ENCODE measurements around the gene UBXN6.

UBXN6 gene

DNA sequence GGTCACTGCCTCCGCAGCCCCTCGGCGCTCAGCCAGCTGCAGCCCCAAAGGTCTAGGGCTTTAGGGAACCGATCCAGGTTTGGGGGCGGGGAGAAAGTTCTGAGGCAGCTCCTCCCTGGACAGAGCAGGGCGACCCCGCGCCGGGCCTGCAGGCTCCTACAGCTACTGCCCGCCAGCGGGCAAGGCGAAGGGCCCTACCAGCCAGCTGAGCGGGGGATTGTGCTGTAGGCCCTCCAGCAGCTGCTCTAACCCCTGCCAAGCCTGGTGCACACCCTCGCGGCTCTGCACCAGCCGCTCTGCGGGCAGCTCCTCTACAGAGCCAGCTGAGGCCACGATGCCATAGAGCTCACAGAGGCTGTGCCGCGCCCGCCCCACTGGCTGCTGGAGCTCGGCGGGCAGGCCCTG is 46.7 kb upstream of the UBXN6 start:
- Histone ChIP-seq H3K9me3 (no peaks in the 10 kb centered on the region), H3K4me3 (ENCODE audit: low read depth, low read length) (no peak overlapping the region), H3K27me3 (no peaks in the 10 kb centered on the region), H3K4me1 (no peaks in the 10 kb centered on the region), H3K36me3 (peaks cover 23% of the 10 kb centered on the region)
- DNase-seq = no peak
- TF ChIP-seq, protein P1, sequence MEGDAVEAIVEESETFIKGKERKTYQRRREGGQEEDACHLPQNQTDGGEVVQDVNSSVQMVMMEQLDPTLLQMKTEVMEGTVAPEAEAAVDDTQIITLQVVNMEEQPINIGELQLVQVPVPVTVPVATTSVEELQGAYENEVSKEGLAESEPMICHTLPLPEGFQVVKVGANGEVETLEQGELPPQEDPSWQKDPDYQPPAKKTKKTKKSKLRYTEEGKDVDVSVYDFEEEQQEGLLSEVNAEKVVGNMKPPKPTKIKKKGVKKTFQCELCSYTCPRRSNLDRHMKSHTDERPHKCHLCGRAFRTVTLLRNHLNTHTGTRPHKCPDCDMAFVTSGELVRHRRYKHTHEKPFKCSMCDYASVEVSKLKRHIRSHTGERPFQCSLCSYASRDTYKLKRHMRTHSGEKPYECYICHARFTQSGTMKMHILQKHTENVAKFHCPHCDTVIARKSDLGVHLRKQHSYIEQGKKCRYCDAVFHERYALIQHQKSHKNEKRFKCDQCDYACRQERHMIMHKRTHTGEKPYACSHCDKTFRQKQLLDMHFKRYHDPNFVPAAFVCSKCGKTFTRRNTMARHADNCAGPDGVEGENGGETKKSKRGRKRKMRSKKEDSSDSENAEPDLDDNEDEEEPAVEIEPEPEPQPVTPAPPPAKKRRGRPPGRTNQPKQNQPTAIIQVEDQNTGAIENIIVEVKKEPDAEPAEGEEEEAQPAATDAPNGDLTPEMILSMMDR (IDR thresholded peaks at IDR 0.05; ENCODE audit: low read depth, low read length) = no peak

GRCh38 chr19:4503825-4504170 is 46.2 kb upstream of the UBXN6 start:
- H3K4me3 ChIP-seq (ENCODE audit: low read depth, low read length) = no peak overlapping the region
- H3K36me3 ChIP-seq = peaks cover 24% of the 10 kb centered on the region
- no peaks in the 10 kb centered on the region for H3K4me1 ChIP-seq
- DNase-seq = no peak
- TF ChIP-seq, protein P1 (IDR thresholded peaks at IDR 0.05; ENCODE audit: low read depth, low read length) = no peak
- H3K9me3 ChIP-seq = no peaks in the 10 kb centered on the region
- no peaks in the 10 kb centered on the region for H3K27me3 ChIP-seq

- Histone ChIP-seq H3K4me1 (no peaks in the 10 kb centered on the region), H3K4me3 (ENCODE audit: low read depth, low read length) (no peak overlapping the region), H3K27me3 (no peaks in the 10 kb centered on the region), H3K9me3 (no peaks in the 10 kb centered on the region), H3K36me3 (peaks cover 30% of the 10 kb centered on the region)
- TF ChIP-seq, protein P1 (IDR thresholded peaks at IDR 0.05; ENCODE audit: low read depth, low read length) = no peak
- peak; percentile 77 for DNase-seq
Measured at GRCh38 chr19:4503132-4503824, 45.7 kb upstream of the UBXN6 start.

DNA sequence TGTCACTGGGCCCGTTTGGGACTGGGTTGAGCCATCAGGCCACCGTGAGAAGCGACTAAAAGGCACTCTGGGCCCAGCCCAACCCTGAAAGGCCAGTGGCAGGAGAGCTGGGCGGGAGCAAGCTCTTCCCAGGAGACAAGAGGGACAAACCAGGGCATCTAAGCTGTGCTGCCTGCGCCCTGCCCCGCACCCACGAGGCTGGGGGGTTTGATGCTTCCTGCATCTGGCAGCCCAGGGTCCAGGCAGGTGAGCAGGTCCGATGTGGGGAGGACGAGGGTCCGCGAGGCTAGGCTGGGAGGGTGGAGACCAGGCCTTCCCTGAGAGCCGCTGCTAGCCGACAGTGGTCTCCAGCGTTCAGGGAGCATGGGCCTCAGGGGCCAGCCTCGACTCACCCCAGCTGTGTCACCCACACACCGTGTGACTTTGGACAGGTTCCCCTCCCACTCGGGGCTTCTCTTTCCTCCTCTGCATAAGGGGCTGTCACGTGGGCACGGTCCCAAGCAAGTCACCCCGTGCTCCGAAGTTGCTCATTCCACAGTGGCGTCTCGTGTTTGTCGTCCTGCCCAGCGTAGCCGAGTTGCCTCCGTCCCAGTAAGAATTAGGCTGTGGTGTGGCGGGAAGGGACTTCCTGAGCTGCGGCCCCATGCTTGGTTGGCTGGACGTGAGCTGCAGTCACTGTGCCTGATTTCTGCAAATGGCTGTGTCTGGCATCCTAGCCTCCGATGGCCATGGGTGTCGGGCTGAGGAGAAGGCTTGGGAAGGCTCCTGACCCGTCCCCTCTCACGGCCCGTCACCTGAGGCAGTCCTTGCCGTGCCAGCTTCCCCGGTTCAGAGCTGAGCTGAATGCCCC is 44.9 kb upstream of the UBXN6 start:
- TF ChIP-seq, protein P1 (IDR thresholded peaks at IDR 0.05; ENCODE audit: low read depth, low read length) = no peak
- DNase-seq = no peak
- Histone ChIP-seq H3K4me1 (no peaks in the 10 kb centered on the region), H3K4me3 (ENCODE audit: low read depth, low read length) (no peak overlapping the region), H3K36me3 (peaks cover 37% of the 10 kb centered on the region), H3K9me3 (no peaks in the 10 kb centered on the region), H3K27me3 (no peaks in the 10 kb centered on the region)

DNA sequence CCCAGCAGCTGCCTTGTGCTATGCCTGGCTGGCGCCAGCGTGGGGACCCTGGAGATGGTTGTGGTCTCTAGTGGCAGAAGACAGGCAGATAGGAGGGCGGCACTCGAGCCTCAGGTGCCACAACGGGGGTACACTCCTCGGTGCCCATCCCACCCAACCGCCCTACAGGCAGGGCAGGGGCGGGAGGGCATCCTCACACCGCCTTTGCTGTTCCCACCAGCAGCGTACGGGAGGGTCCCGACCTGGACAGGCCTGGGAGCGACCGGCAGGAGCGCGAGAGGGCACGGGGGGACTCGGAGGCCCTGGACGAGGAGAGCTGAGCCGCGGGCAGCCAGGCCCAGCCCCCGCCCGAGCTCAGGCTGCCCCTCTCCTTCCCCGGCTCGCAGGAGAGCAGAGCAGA is 44.1 kb upstream of the UBXN6 start:
- H3K27me3 ChIP-seq = no peaks in the 10 kb centered on the region
- H3K9me3 ChIP-seq = no peaks in the 10 kb centered on the region
- TF ChIP-seq, protein P1 (IDR thresholded peaks at IDR 0.05; ENCODE audit: low read depth, low read length) = no peak
- DNase-seq = no peak
- H3K36me3 ChIP-seq = peaks cover 41% of the 10 kb centered on the region
- no peaks in the 10 kb centered on the region for H3K4me1 ChIP-seq
- H3K4me3 ChIP-seq (ENCODE audit: low read depth, low read length) = no peak overlapping the region
